WTC11 (cell line): ENCODE results near the gene MEF2B. TPM values are rescaled to one million over a fixed set of nuclear protein-coding genes. Genes with fewer than 3 reads are reported as not detected.

Source experiments
- ATAC-seq: fragments of 200-7000 bp; cut with Tn5 transposase; 2 replicates; pipeline ENCODE4 v1.10.0; 2021; ENCODE audit warnings: mild to moderate bottlenecking, moderate library complexity
- CTCF ChIA-PET: fragments of 300-600 bp; sonication (Branson Sonifier 250); formaldehyde crosslinking; loops from one replicate; lab custom pipeline; 2021; ENCODE audit warnings: antibody characterized with exemption; lab: Charles Lee
- POLR2A ChIA-PET: fragments of 350-600 bp; sonication (Branson Sonifier 250); formaldehyde crosslinking; loops from one replicate; lab custom pipeline; 2021; ENCODE audit warnings: antibody characterized with exemption; lab: Charles Lee
- DNase-seq: peaks from one replicate; pipeline ENCODE4 v3.0.0; 2021; ENCODE audit warnings: low spot score
- H3K27ac Mint-ChIP-seq: 2 replicates; pipeline ENCODE4 v1.8.0; 2021; ENCODE audit warnings: mixed read lengths
- H3K27me3 Mint-ChIP-seq: 2 replicates; pipeline ENCODE4 v1.8.0; 2021; ENCODE audit warnings: low read depth, mild to moderate bottlenecking, moderate library complexity, mixed read lengths
- H3K36me3 Mint-ChIP-seq: 2 replicates; pipeline ENCODE4 v1.8.0; 2021; ENCODE audit warnings: mixed read lengths
- H3K4me1 Mint-ChIP-seq: 2 replicates; pipeline ENCODE4 v1.8.0; 2022; ENCODE audit warnings: mixed read lengths
- H3K4me3 Mint-ChIP-seq: 2 replicates; pipeline ENCODE4 v1.8.0; 2021; ENCODE audit warnings: mild to moderate bottlenecking, moderate library complexity, mixed read lengths
- H3K9me3 Mint-ChIP-seq: 2 replicates; pipeline ENCODE4 v1.8.0; 2021; ENCODE audit warnings: mixed read lengths
- ARID4B ChIP-seq: sonication (generic); formaldehyde crosslinking; IDR thresholded peaks from 2 replicates; pipeline ENCODE4 v1.8.0; 2023; ENCODE audit warnings: missing genetic modification reagents, mild to moderate bottlenecking, borderline replicate concordance
- ATF1 ChIP-seq: sonication (generic); formaldehyde crosslinking; IDR thresholded peaks from 2 replicates; pipeline ENCODE4 v1.8.1; 2023; ENCODE audit warnings: mild to moderate bottlenecking, moderate library complexity, missing genetic modification reagents
- ATF6 ChIP-seq: sonication (generic); formaldehyde crosslinking; IDR thresholded peaks from 2 replicates; pipeline ENCODE4 v1.8.1; 2023; ENCODE audit warnings: mild to moderate bottlenecking, missing genetic modification reagents
- E2F1 ChIP-seq: sonication (generic); formaldehyde crosslinking; IDR thresholded peaks from 2 replicates; pipeline ENCODE4 v1.8.0; 2022; ENCODE audit warnings: mild to moderate bottlenecking, missing genetic modification reagents
- E2F4 ChIP-seq: sonication (generic); formaldehyde crosslinking; IDR thresholded peaks from 2 replicates; pipeline ENCODE4 v1.8.1; 2022; ENCODE audit warnings: low read depth, mild to moderate bottlenecking, moderate library complexity, missing genetic modification reagents, borderline replicate concordance
- ERG ChIP-seq: fragments of 250-450 bp; sonication (Bioruptor Pico); IDR thresholded peaks from 2 replicates; pipeline ENCODE4 v1.8.0; 2021; ENCODE audit warnings: mild to moderate bottlenecking
- ETV6 ChIP-seq: sonication (generic); formaldehyde crosslinking; IDR thresholded peaks from 2 replicates; pipeline ENCODE4 v1.8.1; 2022; ENCODE audit warnings: mild to moderate bottlenecking, missing genetic modification reagents
- FOXP1 ChIP-seq: sonication (generic); formaldehyde crosslinking; IDR thresholded peaks from 2 replicates; pipeline ENCODE4 v1.8.0; 2022; ENCODE audit warnings: missing genetic modification reagents, mild to moderate bottlenecking, moderate library complexity, borderline replicate concordance
- JUN ChIP-seq: sonication (generic); formaldehyde crosslinking; IDR thresholded peaks from 2 replicates; pipeline ENCODE4 v1.8.0; 2023; ENCODE audit warnings: mild to moderate bottlenecking, missing genetic modification reagents
- NFE2L1 ChIP-seq: sonication (generic); formaldehyde crosslinking; IDR thresholded peaks from 2 replicates; pipeline ENCODE4 v1.8.1; 2023; ENCODE audit warnings: missing genetic modification reagents
- NR2C2 ChIP-seq: sonication (generic); formaldehyde crosslinking; IDR thresholded peaks from 2 replicates; pipeline ENCODE4 v1.8.0; 2022; ENCODE audit warnings: mild to moderate bottlenecking, missing genetic modification reagents
- RELA ChIP-seq: sonication (generic); formaldehyde crosslinking; IDR thresholded peaks from 2 replicates; pipeline ENCODE4 v1.8.1; 2022; ENCODE audit warnings: missing genetic modification reagents, mild to moderate bottlenecking, borderline replicate concordance
- SMAD3 ChIP-seq: sonication (generic); formaldehyde crosslinking; IDR thresholded peaks from 2 replicates; pipeline ENCODE4 v1.8.0; 2022; ENCODE audit warnings: missing genetic modification reagents, mild to moderate bottlenecking, borderline replicate concordance
- SMAD4 ChIP-seq: sonication (generic); formaldehyde crosslinking; IDR thresholded peaks from 2 replicates; pipeline ENCODE4 v1.8.0; 2022; ENCODE audit warnings: mild to moderate bottlenecking, missing genetic modification reagents
- SOX15 ChIP-seq: fragments of 250-450 bp; sonication (Bioruptor Pico); IDR thresholded peaks from 2 replicates; pipeline ENCODE4 v1.9.0; 2021; ENCODE audit warnings: mild to moderate bottlenecking
- USF1 ChIP-seq: sonication (generic); formaldehyde crosslinking; IDR thresholded peaks from 2 replicates; pipeline ENCODE4 v1.8.0; 2022; ENCODE audit warnings: mild to moderate bottlenecking, missing genetic modification reagents
- ZNF121 ChIP-seq: sonication (generic); formaldehyde crosslinking; IDR thresholded peaks from 2 replicates; pipeline ENCODE4 v1.8.0; 2023; ENCODE audit warnings: missing genetic modification reagents
- ZNF263 ChIP-seq: sonication (generic); formaldehyde crosslinking; IDR thresholded peaks from 2 replicates; pipeline ENCODE4 v1.8.1; 2022; ENCODE audit warnings: low read depth, mild to moderate bottlenecking, moderate library complexity, missing genetic modification reagents
- ZNF396 ChIP-seq: fragments of 250-450 bp; sonication (Bioruptor Pico); IDR thresholded peaks from 2 replicates; pipeline ENCODE4 v1.8.0; 2021; ENCODE audit warnings: mild to moderate bottlenecking, moderate library complexity, borderline replicate concordance
- ZNF423 ChIP-seq: fragments of 250-450 bp; sonication (Bioruptor Pico); IDR thresholded peaks from 2 replicates; pipeline ENCODE4 v2.1.2; 2022; ENCODE audit warnings: mild to moderate bottlenecking, moderate library complexity
- ZNF512 ChIP-seq: sonication (generic); formaldehyde crosslinking; IDR thresholded peaks from 2 replicates; pipeline ENCODE4 v1.8.1; 2022; ENCODE audit warnings: missing genetic modification reagents, borderline replicate concordance
- total RNA-seq: library from RNA; stranded (reverse); gene quantifications from 3 replicates; pipeline ENCODE4 v1.2.3, GENCODE V29; 2021

The MEF2B gene
- total RNA-seq, 1 experiment from 2014 or later = 1.7 TPM

GRCh38 chr19:19215792-19216191, 45.7 kb upstream of the MEF2B start:
- no peaks in the 10 kb centered on the region for H3K36me3 Mint-ChIP-seq
- H3K9me3 Mint-ChIP-seq = no peaks in the 10 kb centered on the region
- POLR2A ChIA-PET = no interaction called here
- no peak overlapping the region for H3K27ac Mint-ChIP-seq
- CTCF ChIA-PET = interaction anchor here (1.0 to 3.4 kb wide), 7 partner anchors 9 to 127 kb away, joined by 3 to 29 read pairs (median 3); partner anchors contain the start of gene NR2C2AP
- H3K27me3 Mint-ChIP-seq = peaks cover 63% of the 10 kb centered on the region
- peaks cover 14% of the 10 kb centered on the region for H3K4me1 Mint-ChIP-seq
- DNase-seq = no peak
- H3K4me3 Mint-ChIP-seq = no peak overlapping the region
- TF ChIP-seq NFE2L1 (CRISPR knock-in tag) = no peak
- no peak for TF ChIP-seq USF1 (CRISPR knock-in tag)
- no peak for TF ChIP-seq ATF6 (CRISPR knock-in tag)
- TF ChIP-seq NR2C2 (CRISPR knock-in tag) = no peak
- TF ChIP-seq SMAD3 (CRISPR knock-in tag) = no peak
- no peak for TF ChIP-seq ZNF263 (CRISPR knock-in tag)
- TF ChIP-seq ZNF396 = no peak
- TF ChIP-seq SOX15 (CRISPR knock-in tag) = no peak
- no peak for TF ChIP-seq E2F1 (CRISPR knock-in tag)
- TF ChIP-seq ZNF512 (CRISPR knock-in tag) = no peak
- TF ChIP-seq ETV6 (CRISPR knock-in tag) = no peak
- no peak for TF ChIP-seq FOXP1 (CRISPR knock-in tag)
- no peak for ATAC-seq

GRCh38 chr19:19214892-19215291, 44.8 kb upstream of the MEF2B start:
- CTCF ChIA-PET = interaction anchor here (0.5 to 3.4 kb wide), 10 partner anchors 10 to 128 kb away, joined by 3 to 29 read pairs (median 3); partner anchors contain the start of genes MEF2B and NR2C2AP
- ATAC-seq = peak; percentile 51
- TF ChIP-seq ZNF423 (CRISPR knock-in tag) (no peak), ZNF121 (CRISPR knock-in tag) (no peak), SMAD4 (CRISPR knock-in tag) (peak; percentile 84), FOXP1 (CRISPR knock-in tag) (peak; percentile 89; the same call in 1 of the 2 replicates), ARID4B (CRISPR knock-in tag) (peak; percentile 90), E2F4 (CRISPR knock-in tag) (no peak; the same call in 1 of the 2 replicates), ZNF396 (no peak), ETV6 (CRISPR knock-in tag) (peak; percentile 78), ATF1 (CRISPR knock-in tag) (no peak), RELA (CRISPR knock-in tag) (no peak), JUN (CRISPR knock-in tag) (peak; percentile 91; the same call in 1 of the 2 replicates), ERG (CRISPR knock-in tag) (no peak; the same call in 1 of the 2 replicates), NFE2L1 (CRISPR knock-in tag) (peak; percentile 79; the same call in 1 of the 2 replicates)

More at GRCh38 chr19:19214892-19215291, 44.8 kb upstream of the MEF2B start:
- H3K27me3 Mint-ChIP-seq = peaks cover 72% of the 10 kb centered on the region
- POLR2A ChIA-PET = no interaction called here
- no peaks in the 10 kb centered on the region for H3K9me3 Mint-ChIP-seq
- H3K4me1 Mint-ChIP-seq = peaks cover 14% of the 10 kb centered on the region
- no peak overlapping the region for H3K4me3 Mint-ChIP-seq
- DNase-seq = peak; percentile 93
- H3K36me3 Mint-ChIP-seq = no peaks in the 10 kb centered on the region
- no peak overlapping the region for H3K27ac Mint-ChIP-seq
